ENCODE measurements around the gene OLFML2B.

DNA sequence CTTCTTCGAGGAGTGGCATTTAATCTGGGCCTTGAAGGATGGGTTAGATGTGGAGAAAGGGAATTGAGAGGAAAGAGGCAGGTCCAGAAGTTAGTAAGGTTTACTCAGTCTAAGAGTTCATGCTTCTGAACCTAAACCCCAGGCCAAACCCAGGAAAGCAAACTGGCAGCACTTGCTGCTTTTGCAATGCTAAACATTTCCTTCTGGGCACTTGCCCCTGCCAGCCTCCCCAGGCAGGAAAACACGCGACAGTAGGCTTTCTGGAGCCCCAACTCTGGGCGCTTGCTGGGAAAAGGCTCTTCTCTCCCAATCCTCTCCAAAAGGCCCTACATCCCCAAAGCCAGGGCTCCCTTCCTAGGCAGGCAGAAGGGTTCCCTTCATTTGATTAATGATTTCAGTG, 2.5 kb downstream of the OLFML2B start:
- TF ChIP-seq POLR2A (IDR thresholded peaks at IDR 0.05), result no peak
- TF ChIP-seq, protein P1, sequence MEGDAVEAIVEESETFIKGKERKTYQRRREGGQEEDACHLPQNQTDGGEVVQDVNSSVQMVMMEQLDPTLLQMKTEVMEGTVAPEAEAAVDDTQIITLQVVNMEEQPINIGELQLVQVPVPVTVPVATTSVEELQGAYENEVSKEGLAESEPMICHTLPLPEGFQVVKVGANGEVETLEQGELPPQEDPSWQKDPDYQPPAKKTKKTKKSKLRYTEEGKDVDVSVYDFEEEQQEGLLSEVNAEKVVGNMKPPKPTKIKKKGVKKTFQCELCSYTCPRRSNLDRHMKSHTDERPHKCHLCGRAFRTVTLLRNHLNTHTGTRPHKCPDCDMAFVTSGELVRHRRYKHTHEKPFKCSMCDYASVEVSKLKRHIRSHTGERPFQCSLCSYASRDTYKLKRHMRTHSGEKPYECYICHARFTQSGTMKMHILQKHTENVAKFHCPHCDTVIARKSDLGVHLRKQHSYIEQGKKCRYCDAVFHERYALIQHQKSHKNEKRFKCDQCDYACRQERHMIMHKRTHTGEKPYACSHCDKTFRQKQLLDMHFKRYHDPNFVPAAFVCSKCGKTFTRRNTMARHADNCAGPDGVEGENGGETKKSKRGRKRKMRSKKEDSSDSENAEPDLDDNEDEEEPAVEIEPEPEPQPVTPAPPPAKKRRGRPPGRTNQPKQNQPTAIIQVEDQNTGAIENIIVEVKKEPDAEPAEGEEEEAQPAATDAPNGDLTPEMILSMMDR (IDR thresholded peaks at IDR 0.05), result no peak

Measured in Peyer's patch (tissue), 4 donors.